HL-60 (cell line): ENCODE results near the gene F7.

Experiments used
- GABPA ChIP-seq: IDR thresholded peaks from 2 replicates; pipeline ENCODE4 v1.6.1; 2012; ENCODE audit warnings: low read depth
- POLR2AphosphoS5 ChIP-seq: IDR thresholded peaks from 2 replicates; pipeline ENCODE4 v1.6.1; 2012; ENCODE audit warnings: low read depth
- TF ChIP-seq, protein P1 (sequence below): IDR thresholded peaks from one replicate; pipeline ENCODE4 v1.5.1; 2011; ENCODE audit warnings: low read length, control low read depth, inconsistent platforms; ENCODE audit not compliant: insufficient read depth

DNA sequence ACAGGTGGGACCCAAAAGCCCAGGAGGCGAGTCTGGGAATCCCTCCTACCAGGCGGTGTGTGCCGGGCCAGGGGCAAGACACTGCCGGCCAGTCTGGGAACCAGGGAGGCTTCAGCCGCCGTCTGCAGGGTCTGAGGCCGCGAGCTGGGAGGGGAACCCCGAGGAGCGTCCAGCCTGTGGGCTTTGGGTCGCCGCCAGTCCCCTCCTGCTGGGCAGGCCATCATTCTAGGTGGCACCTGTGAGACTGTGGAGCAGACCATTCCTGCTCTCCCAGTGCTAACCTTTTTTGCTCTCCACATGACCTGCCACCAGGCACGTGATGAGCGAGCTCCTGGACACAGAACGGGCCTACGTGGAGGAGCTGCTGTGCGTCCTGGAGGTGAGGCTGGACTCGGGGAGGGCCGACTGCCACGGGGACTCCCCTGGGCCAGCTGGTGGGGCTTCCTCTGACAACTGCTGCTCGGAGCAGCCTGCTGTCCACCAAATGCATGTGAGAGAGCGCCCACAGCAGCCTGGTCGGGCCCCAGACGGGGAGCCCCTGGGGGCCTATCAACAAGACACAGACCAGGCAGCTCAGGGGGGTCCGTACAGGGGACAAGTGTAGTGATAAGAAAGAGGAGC, 24.6 kb upstream of the F7 start:
- TF ChIP-seq POLR2AphosphoS5 = no peak
- TF ChIP-seq, protein P1, sequence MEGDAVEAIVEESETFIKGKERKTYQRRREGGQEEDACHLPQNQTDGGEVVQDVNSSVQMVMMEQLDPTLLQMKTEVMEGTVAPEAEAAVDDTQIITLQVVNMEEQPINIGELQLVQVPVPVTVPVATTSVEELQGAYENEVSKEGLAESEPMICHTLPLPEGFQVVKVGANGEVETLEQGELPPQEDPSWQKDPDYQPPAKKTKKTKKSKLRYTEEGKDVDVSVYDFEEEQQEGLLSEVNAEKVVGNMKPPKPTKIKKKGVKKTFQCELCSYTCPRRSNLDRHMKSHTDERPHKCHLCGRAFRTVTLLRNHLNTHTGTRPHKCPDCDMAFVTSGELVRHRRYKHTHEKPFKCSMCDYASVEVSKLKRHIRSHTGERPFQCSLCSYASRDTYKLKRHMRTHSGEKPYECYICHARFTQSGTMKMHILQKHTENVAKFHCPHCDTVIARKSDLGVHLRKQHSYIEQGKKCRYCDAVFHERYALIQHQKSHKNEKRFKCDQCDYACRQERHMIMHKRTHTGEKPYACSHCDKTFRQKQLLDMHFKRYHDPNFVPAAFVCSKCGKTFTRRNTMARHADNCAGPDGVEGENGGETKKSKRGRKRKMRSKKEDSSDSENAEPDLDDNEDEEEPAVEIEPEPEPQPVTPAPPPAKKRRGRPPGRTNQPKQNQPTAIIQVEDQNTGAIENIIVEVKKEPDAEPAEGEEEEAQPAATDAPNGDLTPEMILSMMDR = no peak
- TF ChIP-seq GABPA = no peak
